HL-60 (cell line): Measurements from ENCODE around the gene RNF144A.

Source experiments
- CTCF ChIP-seq: IDR thresholded peaks from one replicate; pipeline ENCODE4 v1.5.1; 2011; ENCODE audit warnings: low read length, control low read depth, inconsistent platforms; ENCODE audit not compliant: insufficient read depth
- POLR2AphosphoS5 ChIP-seq: IDR thresholded peaks from 2 replicates; pipeline ENCODE4 v1.6.1; 2012; ENCODE audit warnings: low read depth
- SPI1 ChIP-seq: IDR thresholded peaks from 2 replicates; pipeline ENCODE4 v1.6.1; 2012; ENCODE audit warnings: low read depth, mild to moderate bottlenecking, borderline replicate concordance
- TF ChIP-seq, protein P1 (sequence below): IDR thresholded peaks from 2 replicates; pipeline ENCODE4 v1.6.1; 2012; ENCODE audit warnings: low read depth; ENCODE audit not compliant: insufficient replicate concordance

DNA sequence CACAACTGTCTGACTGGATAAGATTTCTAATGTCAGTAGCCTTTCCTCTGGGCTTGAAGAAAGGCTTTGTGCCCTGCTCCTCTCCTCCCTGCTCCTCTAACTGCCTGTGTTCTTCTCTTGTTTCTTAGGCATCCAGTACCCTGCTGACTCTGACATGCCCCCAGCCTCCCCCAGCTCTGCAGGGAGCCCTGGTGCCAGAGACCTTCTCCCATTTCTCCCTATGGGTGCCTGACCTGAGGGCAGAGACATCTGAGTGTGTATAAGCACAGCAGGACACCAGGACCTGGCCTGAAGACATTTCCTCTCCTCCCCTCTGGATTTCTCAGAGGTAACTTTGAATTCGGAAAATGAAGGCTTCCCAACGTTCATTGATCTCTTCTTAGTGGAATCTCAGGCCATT, 23.6 kb downstream of the RNF144A start:
- TF ChIP-seq CTCF, result no peak
- no peak for TF ChIP-seq POLR2AphosphoS5
- TF ChIP-seq, protein P1, sequence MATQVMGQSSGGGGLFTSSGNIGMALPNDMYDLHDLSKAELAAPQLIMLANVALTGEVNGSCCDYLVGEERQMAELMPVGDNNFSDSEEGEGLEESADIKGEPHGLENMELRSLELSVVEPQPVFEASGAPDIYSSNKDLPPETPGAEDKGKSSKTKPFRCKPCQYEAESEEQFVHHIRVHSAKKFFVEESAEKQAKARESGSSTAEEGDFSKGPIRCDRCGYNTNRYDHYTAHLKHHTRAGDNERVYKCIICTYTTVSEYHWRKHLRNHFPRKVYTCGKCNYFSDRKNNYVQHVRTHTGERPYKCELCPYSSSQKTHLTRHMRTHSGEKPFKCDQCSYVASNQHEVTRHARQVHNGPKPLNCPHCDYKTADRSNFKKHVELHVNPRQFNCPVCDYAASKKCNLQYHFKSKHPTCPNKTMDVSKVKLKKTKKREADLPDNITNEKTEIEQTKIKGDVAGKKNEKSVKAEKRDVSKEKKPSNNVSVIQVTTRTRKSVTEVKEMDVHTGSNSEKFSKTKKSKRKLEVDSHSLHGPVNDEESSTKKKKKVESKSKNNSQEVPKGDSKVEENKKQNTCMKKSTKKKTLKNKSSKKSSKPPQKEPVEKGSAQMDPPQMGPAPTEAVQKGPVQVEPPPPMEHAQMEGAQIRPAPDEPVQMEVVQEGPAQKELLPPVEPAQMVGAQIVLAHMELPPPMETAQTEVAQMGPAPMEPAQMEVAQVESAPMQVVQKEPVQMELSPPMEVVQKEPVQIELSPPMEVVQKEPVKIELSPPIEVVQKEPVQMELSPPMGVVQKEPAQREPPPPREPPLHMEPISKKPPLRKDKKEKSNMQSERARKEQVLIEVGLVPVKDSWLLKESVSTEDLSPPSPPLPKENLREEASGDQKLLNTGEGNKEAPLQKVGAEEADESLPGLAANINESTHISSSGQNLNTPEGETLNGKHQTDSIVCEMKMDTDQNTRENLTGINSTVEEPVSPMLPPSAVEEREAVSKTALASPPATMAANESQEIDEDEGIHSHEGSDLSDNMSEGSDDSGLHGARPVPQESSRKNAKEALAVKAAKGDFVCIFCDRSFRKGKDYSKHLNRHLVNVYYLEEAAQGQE, result no peak
- TF ChIP-seq SPI1, result no peak
